LNCAP (cell line): Measurements from ENCODE around the gene RCAN1.

Experiments used
- CTCF ChIP-seq: fragments of 450-650 bp; IDR thresholded peaks from 2 replicates; pipeline ENCODE4 v1.5.1; 2017; ENCODE audit warnings: mild to moderate bottlenecking

The RCAN1 gene

GRCh38 chr21:34536311-34536710 is 78.6 kb downstream of the RCAN1 start:
- TF ChIP-seq CTCF = no peak

- no peak for TF ChIP-seq CTCF
These were observed 79.0 kb downstream of the RCAN1 start for GRCh38 chr21:34535886-34536285.

GRCh38 chr21:34534522-34534921 is 80.4 kb downstream of the RCAN1 start:
- no peak for TF ChIP-seq CTCF

- no peak for TF ChIP-seq CTCF
These were observed 81.0 kb downstream of the RCAN1 start for GRCh38 chr21:34533938-34534337.

GRCh38 chr21:34531399-34531798 is 83.5 kb downstream of the RCAN1 start:
- no peak for TF ChIP-seq CTCF

- no peak for TF ChIP-seq CTCF
These were observed 84.7 kb downstream of the RCAN1 start for GRCh38 chr21:34530261-34530660.

- no peak for TF ChIP-seq CTCF
These were observed 86.8 kb downstream of the RCAN1 start for GRCh38 chr21:34528131-34528561.

GRCh38 chr21:34526618-34527290 is 88.2 kb downstream of the RCAN1 start:
- no peak for TF ChIP-seq CTCF
